ENCODE results near the gene DMD. TPM values are rescaled to one million over a fixed set of nuclear protein-coding genes. Genes with fewer than 3 reads are reported as not detected.

DMD gene
- total RNA-seq, 2 experiments from 2014 or later = 0.27 to 0.49 TPM

DNA sequence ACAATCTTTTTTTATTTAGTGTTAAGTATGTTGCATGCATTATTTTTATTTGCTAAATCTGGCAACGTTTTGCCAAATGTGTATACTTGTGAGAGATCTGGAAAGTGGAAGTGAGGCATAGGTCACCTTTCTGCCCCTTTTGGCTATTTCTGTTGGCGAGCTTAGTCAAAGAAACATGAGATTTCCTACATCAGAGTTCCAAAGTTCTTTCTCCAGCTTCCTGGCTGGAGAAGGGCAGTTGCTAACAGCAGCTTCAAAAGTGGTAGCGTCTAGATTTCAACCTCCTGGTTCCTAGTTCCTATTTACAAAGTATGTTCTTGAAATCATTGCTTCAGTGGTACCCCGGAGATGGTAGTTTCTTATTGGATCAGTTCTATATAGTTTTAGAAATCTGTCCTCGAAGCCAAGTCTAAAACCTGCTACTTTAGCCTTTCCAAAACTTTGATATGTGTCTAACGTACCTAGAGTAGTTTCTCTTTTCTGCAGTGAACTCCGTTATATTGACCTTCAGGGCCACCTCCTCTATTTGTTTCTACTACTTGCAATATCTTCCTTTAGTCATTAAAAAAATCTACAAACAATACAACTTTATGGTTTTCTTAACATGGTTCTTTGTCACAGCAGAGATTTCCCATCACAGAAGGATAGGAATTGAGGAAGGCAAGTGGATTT lies 1683.8 kb downstream of the DMD start:
- H3K4me3 Mint-ChIP-seq = no peak overlapping the region
- no peaks in the 10 kb centered on the region for H3K9me3 Mint-ChIP-seq
- no peak for ATAC-seq
- no peak overlapping the region for H3K27ac Mint-ChIP-seq
- H3K36me3 Mint-ChIP-seq (ENCODE audit: low read depth) = no peaks in the 10 kb centered on the region
- POLR2A ChIA-PET = no interaction called here
- H3K4me1 Mint-ChIP-seq (ENCODE audit: low read depth) = no peaks in the 10 kb centered on the region
- no peaks in the 10 kb centered on the region for H3K27me3 Mint-ChIP-seq
- DNase-seq = no peak
- CTCF ChIA-PET = no interaction called here
- TF ChIP-seq, protein P1, sequence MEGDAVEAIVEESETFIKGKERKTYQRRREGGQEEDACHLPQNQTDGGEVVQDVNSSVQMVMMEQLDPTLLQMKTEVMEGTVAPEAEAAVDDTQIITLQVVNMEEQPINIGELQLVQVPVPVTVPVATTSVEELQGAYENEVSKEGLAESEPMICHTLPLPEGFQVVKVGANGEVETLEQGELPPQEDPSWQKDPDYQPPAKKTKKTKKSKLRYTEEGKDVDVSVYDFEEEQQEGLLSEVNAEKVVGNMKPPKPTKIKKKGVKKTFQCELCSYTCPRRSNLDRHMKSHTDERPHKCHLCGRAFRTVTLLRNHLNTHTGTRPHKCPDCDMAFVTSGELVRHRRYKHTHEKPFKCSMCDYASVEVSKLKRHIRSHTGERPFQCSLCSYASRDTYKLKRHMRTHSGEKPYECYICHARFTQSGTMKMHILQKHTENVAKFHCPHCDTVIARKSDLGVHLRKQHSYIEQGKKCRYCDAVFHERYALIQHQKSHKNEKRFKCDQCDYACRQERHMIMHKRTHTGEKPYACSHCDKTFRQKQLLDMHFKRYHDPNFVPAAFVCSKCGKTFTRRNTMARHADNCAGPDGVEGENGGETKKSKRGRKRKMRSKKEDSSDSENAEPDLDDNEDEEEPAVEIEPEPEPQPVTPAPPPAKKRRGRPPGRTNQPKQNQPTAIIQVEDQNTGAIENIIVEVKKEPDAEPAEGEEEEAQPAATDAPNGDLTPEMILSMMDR (IDR thresholded peaks at IDR 0.05) = no peak
- intact Hi-C loops (cut with micrococcal nuclease) = no loop called here

DNA sequence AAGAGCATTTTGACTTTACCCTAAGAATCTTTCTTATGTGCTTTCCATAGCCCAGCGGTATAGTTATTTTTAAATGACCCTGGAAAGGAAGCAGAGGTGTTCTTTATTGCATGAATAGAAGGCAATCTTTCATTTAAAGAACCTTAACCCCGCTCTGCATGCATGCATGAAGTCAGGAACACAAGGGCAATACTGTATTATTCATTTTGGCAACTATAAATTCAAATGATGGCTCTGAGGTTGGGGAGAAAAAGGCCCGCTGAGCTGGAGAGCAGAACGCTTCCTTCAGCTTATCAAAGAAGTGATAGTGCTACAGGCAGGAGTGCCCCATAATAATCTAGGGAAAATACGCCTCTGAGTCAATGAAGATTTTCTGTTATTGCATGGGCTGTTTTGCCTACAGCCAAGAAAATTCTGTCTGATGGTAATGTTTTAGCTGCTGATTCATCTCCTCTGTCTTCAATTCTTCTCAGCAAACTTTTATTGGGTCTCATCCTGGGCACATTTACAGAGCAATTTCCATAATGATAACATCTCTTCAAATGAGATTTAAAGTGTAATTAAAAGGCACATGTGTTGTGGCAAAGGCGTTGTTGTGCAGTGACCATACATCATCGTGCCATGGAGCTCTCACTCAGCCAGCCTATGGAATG lies 1687.3 kb downstream of the DMD start:
- DNase-seq (no peak), ATAC-seq (no peak)
- TF ChIP-seq, protein P1 (IDR thresholded peaks at IDR 0.05) = no peak
- no peaks in the 10 kb centered on the region for H3K9me3 Mint-ChIP-seq
- no peak overlapping the region for H3K4me3 Mint-ChIP-seq
- H3K27me3 Mint-ChIP-seq = no peaks in the 10 kb centered on the region
- no peaks in the 10 kb centered on the region for H3K36me3 Mint-ChIP-seq (ENCODE audit: low read depth)
- no peaks in the 10 kb centered on the region for H3K4me1 Mint-ChIP-seq (ENCODE audit: low read depth)
- no peak overlapping the region for H3K27ac Mint-ChIP-seq
- ChIA-PET CTCF (no interaction called here), POLR2A (no interaction called here)
- intact Hi-C loops (cut with micrococcal nuclease) = no loop called here

DNA sequence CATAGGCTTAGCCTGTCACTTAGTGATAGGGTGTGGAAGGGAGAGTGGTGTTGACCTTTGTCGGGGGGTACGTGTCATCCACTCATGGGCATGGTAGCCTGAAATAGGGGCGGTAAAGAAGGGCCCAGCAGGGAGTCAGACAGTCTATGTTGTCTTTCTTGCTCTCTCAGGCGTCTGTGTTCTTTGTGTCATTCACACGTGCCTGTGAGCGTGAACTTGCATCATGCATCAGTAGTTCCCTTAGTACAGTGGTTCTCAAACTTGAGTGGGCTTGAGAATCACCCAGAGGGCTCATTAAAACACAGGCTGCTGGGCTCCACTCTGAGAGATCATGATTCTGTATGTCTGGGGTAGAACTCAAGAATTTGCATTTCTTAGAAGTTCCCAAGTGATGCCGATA lies 1688.6 kb downstream of the DMD start:
- POLR2A ChIA-PET = no interaction called here
- no peaks in the 10 kb centered on the region for H3K9me3 Mint-ChIP-seq
- TF ChIP-seq, protein P1 (IDR thresholded peaks at IDR 0.05) = no peak
- H3K27ac Mint-ChIP-seq = no peak overlapping the region
- H3K27me3 Mint-ChIP-seq = no peaks in the 10 kb centered on the region
- no peak overlapping the region for H3K4me3 Mint-ChIP-seq
- intact Hi-C loops (cut with micrococcal nuclease) = no loop called here
- H3K36me3 Mint-ChIP-seq (ENCODE audit: low read depth) = no peaks in the 10 kb centered on the region
- CTCF ChIA-PET = no interaction called here
- no peak for DNase-seq
- H3K4me1 Mint-ChIP-seq (ENCODE audit: low read depth) = no peaks in the 10 kb centered on the region
- ATAC-seq = no peak

DNA sequence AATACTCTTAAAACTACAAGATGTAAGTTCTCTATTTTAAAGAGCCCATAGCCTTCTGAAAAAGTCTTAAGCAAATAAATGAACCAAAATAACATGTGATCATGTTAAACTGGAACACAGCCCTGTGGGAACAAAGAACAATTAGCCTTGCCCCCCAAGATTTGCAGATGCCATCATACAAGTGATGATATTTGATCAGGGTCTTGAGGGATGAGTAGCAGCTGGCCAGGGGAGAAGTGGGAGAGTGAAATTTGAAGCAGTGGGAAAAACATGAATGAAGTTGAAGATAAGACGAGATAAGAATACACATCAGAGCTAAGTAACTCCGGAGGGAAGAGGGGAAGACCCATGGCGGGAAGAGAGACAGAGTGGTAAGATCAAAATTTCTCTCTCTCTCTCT lies 1689.4 kb downstream of the DMD start:
- ChIA-PET POLR2A (no interaction called here), CTCF (no interaction called here)
- no peaks in the 10 kb centered on the region for H3K9me3 Mint-ChIP-seq
- H3K27ac Mint-ChIP-seq = no peak overlapping the region
- H3K36me3 Mint-ChIP-seq (ENCODE audit: low read depth) = no peaks in the 10 kb centered on the region
- ATAC-seq (no peak), DNase-seq (no peak)
- H3K27me3 Mint-ChIP-seq = no peaks in the 10 kb centered on the region
- intact Hi-C loops (cut with micrococcal nuclease) = no loop called here
- no peaks in the 10 kb centered on the region for H3K4me1 Mint-ChIP-seq (ENCODE audit: low read depth)
- H3K4me3 Mint-ChIP-seq = no peak overlapping the region
- TF ChIP-seq, protein P1 (IDR thresholded peaks at IDR 0.05) = no peak

DNA sequence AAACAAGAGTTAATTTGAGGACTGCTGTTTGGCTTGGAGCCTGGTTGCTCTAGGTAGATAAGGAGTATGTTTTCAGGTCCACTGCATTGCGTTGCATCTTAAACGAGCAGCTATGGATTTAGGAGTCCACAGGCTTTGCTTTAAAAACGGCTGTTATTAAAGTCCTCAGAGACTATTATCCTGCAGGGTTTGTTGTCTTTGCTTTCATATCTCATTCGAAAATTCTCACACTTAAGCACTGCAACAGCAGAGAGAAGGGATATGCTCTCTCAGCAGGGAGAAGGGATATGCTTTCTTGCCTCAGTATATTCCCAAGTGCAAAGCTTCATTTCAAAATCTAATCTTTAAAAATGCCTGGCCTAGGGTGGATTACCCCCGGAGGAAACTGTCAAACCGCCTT lies 1694.8 kb downstream of the DMD start:
- ATAC-seq (no peak), DNase-seq (no peak)
- intact Hi-C loops (cut with micrococcal nuclease) = no loop called here
- Mint-ChIP-seq H3K27ac (no peak overlapping the region), H3K27me3 (no peaks in the 10 kb centered on the region), H3K9me3 (no peaks in the 10 kb centered on the region), H3K4me1 (ENCODE audit: low read depth) (no peaks in the 10 kb centered on the region), H3K4me3 (no peak overlapping the region), H3K36me3 (ENCODE audit: low read depth) (no peaks in the 10 kb centered on the region)
- POLR2A ChIA-PET = no interaction called here
- TF ChIP-seq, protein P1 (IDR thresholded peaks at IDR 0.05) = no peak
- CTCF ChIA-PET = no interaction called here
